Stimulated activated CD8-positive, alpha-beta memory T cell treated with anti-CD3 and anti-CD28 coated beads, Interleukin-4, amount 100 ng/mL, for 48 hours (primary cell): ENCODE data around the gene ACTC1.
"Not testable (repeated sequence)": the region's sequence is repeated elsewhere in the genome, so short reads cannot be mapped to it uniquely, and the experiment has no call there.

Experiments
- DNase-seq: peaks from one replicate; pipeline ENCODE4 v3.0.0-alpha.2; 2020

The ACTC1 gene

DNA sequence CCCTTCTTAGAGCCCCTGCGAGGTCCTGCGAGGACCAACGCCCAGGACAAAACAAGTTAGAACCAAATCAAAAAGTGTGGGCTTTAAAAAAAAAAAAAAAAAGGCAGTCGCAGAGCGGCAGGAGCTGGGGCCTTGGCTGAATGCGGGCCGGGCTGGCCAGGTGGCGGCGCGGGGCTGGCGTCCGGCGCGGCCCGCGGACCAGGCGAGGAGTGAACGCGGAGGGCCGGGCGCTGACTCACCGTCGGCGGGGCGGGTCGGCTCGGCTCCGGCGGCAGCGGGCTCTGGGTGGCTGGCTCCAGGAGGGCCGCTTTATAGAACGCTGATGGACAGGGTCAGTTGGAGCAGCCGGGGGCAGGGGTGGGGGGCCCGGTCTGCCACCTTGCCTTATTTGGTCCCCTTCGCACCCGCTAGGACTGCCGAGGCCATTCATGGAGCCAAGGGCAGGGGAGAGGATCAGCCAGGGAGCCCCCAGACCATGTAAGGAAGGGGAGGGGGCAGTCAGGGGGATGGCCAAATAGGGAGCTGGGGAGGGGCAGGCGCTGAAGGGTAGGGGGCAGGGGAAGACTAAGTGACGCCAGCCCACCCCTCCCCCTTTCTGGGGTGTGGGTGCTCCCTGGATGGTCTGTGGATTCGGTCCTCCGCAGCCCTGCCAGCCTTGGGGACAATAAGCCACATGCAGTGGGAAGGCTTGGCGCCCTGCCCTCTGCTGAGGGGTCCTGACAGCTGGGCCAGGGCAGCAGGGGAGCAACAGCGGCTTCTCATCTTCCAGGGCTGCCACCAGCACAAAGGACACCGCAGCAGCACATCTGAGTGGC is at the start of gene ACTC1:
Gene ACTC1 (minus strand): TSS at position 283 of the 815 bp plus-strand sequence. CDS start 741 bp downstream, outside the sequence.
- peak; percentile 34 for DNase-seq

DNA sequence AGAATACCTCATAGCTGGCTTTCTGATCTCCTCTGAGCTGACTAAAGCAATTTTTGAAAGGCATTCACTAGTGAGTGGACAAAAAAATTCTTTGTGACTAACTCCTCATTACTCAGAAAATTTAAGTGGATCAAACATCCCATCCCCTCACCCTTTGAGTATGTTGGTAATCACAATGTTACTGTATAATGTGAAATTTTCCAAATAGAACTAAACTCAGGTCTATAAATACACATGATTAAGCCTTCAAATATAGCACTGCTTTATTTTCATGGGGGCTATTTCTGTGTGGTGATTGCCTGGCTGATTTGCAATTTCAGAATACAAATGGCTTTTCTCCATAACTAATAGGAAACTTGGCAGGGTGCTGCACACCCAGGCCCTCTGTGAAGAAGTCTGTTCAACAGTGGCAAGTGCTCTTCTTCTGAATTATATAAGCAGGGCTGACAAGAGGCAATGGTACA is 45.9 kb upstream of the ACTC1 start:
- DNase-seq, result no peak

DNA sequence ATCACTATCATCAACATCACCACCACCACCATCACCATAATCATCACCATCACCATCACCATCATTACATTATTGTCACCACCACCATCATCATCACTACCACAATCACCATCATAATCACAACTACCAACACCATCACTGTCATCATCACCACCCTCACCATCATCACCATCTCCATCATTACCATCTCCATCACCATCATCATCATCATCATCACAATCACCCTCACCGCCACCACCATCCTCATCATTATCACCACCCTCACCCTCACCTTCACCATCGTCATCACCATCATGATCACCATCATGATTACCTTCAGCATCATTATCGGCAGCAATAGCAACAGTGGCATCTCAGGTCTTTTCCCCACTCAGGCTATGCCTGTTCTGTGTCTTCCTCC is 42.9 kb upstream of the ACTC1 start:
- no peak for DNase-seq

DNA sequence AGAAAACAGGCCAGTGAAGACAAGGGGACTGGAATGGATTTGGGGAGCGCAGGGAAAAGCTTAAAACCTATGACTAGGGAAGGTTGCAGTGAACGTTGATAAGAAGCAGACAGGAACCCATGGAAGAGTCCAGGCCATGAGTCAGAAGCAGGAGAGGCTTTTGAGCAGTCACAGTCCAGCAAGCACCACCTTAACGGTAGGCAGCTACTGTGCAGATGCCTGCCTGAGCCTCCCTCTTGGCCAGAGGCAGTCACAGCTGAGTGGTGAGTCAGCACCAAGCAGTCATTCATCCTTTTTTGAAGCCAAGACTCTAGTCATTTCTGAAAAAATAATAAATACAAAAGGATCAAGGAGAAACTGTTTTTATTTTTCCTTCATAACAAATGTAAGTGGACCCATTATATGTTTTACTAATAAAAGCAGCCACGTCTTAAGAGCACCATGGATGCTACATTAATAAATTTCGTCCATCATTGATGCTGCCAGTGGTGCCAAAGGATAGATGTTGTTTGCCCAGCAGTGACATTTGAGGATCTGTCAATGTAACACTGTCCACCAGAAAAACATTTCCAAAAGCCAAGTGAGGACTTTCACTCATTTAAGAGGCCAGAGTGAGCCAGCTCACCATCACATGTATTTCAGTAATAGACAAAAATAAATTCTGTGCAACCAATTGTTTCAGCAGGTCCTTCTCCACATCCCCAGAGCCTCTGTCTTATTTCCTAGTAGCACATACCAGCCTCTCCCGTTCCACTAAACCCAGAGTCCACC is 42.1 kb upstream of the ACTC1 start:
- DNase-seq, result no peak

DNA sequence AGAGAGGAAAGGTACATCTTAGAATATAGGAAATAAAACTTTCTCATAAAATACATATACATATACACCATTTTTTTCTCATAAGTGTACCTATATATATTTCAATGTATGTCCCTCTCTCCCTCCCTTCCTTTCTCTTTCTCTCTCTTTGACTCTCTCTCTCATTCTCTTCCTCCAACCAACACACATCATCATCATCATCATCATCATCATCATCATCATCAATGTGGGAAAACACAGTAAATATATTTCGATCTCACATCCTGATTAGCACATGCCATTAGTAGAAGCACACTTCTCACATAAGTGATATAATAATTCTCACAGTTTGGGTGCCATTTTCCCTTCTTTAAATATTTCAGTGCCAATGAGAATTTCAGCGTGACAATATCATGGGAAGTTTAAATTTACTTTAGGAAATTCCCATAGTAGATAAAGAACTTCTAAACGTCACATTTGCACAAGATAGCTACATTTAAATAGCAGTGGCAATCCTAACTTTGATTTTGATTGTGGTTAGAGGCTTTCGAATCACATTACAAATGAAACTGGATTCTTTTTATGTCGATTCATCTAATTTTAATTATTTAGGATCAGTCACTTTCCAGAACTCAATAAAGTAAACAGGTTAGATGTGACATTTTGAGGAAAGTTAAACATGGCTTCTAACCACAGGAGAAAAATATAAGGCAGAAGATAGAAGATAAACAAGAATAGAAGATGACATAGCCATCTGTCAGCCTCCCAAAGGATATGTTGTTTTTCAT is 33.0 kb upstream of the ACTC1 start:
- no peak for DNase-seq

- no peak for DNase-seq
Observed at GRCh38 chr15:34821831-34822230, 26.5 kb upstream of the ACTC1 start.

GRCh38 chr15:34820110-34820509 is 24.8 kb upstream of the ACTC1 start:
- DNase-seq, result no peak

- no peak for DNase-seq
Observed at GRCh38 chr15:34818526-34818925, 23.2 kb upstream of the ACTC1 start.

DNA sequence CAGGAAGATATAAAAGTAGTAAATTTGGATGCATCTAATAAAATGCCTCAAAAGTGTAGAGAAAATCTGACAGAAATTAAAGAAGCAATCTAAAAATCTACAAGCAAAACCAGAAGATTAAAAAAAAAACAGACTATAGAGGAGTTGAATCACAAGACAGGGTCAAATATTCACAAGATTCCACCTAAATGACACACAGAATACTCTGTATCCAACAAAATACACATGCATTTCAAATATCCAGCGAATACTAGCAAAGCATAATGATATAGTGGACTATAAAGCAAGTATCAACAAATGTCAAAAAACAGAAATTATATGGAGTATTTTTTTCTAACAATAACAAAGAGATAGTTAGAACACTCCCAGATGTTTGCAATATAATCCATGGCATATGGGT is 20.5 kb upstream of the ACTC1 start:
- DNase-seq, result no peak

DNA sequence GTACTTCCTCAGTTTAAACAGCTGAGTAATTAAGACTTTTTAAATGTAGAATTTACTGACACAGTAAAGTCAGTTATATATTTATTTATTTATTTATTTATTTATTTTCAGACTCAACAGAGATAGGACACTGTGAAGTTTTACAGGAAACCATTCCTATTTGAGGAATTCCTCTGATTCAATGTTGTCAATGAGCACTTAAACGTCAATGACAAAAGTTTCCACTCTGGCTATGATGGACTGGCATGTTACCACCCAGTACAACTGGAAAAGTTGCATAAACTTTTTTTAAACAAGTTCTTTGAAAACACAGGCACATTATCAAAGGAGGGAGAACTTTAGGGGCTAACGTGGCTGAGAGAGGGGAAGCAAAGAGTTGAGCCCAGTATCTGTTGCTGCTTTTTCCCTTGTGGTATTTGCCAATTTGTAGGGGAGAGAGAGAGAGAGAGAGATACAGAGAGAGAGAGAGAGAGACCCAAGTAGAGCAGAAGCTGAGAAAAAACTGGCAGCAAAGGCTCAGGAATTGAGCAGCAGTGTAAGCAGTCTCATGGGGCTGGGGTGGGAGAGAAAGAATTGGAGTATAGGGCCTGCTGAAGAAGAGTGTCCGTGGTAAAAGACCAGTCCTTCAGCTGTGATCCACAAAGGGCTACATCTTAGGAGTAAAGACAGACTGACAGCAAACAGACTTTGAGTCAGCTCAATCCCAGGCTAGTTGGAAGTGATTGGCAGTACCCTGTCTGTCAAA is 18.3 kb upstream of the ACTC1 start:
- no peak for DNase-seq

- DNase-seq, result not testable (repeated sequence)
Observed at GRCh38 chr15:34812868-34813365, 17.6 kb upstream of the ACTC1 start.

GRCh38 chr15:34812369-34812768 is 17.0 kb upstream of the ACTC1 start:
- no peak for DNase-seq

GRCh38 chr15:34810443-34811129 is 15.2 kb upstream of the ACTC1 start:
- no peak for DNase-seq

- DNase-seq, result no peak
Observed at GRCh38 chr15:34809186-34809585, 13.8 kb upstream of the ACTC1 start.

DNA sequence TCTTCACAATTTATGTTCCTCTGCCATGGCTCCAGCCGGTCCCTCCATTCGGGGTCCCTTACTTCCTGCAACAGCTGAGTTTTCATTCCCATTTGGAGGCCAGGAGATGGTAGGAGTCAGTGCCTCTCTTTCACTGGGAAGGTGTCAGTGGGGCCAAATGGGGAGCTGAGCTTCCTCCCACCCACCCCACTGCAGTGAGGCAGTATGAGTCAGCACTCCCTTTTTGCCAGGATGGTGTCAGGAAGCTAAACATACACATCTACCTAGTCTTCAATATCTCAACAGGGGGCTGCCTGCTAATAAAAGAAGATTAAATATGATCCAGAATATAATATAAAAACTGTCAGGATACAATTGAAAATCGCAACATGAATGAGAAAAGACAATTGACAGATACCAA is 12.7 kb upstream of the ACTC1 start:
- no peak for DNase-seq

DNA sequence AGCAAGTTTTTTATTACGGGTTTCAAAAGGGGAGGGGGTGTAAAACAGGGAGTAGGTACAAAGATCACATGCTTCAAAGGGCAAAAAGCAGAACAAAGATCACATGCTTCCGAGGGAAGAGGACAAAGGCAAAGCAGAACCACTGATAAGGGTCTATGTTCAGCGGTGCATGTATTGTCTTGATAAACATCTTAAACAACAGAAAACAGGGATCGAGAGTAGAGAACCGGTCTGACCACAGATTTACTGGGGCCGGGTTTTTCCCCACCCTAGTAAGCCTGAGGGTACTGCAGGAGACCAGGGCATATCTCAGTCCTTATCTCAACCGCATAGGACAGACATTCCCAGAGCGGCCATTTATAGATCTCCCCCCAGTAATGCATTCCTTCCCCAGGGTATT is 11.9 kb upstream of the ACTC1 start:
- DNase-seq, result not testable (repeated sequence)

DNA sequence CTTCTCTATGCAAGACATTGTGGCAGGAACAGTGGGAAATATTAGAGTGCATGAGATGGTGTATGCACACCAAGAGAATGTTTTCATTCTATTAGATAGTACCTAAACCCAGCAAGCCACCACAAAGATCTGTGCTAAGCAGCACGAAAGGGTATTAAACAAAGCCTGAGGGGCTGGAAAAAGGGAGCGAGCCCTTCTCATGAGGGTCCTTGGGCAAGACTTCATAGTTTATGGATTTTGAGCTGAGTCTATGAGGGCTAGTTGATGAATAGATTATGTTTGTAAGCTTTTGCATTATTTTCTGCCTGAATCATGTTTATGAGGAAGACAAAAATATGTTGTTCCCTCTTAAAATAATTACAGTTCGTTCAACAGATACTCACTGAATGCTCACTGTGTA is 9.4 kb upstream of the ACTC1 start:
- DNase-seq, result no peak

GRCh38 chr15:34804113-34804512 is 8.8 kb upstream of the ACTC1 start:
- no peak for DNase-seq

DNA sequence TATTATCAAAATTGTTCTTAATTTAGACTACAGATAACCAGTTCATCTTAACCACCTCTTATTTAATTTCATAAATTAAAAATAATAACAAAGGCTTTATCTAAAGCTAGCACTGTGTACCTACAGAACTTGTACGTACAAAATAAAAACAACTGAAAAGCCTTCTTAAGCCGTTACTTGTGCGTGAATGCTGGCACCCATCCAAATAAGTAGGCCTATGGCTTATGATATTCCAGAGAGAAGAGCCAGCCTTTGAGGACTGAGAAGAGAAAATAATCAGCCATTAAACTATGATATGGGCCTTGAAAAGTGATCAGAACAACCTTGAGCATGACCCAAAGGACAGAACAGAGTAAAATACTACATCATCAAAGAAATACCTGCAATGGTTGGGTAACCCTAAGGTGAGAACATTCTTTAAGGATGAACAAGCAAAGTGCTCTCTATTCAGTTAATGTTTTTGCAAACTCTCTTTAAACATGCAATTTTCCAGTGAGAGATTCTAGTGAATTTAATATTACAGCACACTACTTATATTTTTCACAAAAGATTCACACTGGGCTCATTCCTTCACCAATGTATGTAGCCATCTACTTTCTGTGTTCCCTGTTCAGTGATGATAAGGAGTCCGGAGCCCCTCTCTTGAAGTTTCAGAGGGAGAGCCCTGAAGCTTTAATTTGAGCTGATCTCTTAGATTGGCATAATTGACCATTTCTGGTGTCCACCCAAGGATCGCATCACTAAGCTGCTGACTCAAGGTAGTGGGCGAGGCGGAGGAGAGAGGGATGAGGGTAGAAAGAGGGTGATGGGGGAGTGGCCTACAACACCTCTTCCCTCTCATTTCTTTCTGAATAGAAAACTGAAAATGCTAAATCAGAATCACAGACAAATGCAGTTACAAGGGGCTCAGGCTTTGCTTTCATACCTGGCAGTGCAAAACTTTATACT is 7.7 kb upstream of the ACTC1 start:
- no peak for DNase-seq

DNA sequence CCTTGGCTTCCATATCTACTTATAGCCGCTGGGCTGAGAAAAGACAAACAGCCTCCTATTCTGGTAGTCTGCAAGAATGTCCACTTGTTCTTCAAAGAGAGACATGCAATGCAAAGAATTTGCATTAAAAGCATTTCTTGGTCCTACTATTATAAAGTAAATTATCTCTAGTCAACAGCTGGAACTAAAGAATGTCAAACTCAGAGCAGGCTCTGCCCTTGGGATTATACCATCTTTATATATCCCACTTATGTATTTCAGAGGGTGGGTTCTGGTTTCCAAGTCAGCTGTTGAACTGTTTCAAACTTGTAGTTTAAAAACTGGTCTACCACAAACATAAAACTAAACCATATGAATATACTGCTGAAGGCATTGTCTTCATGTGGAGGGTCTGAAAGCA is 7.0 kb upstream of the ACTC1 start:
- DNase-seq, result no peak
